Keratinocyte (primary cell): ENCODE data around the gene GPR158. TPM values are rescaled to one million over a fixed set of nuclear protein-coding genes. Genes with fewer than 3 reads are reported as not detected.

Experiments
- DNase-seq: peaks from one replicate; pipeline ENCODE4 v3.0.0-alpha.2; 2011; ENCODE audit warnings: low read depth, missing footprints, low spot score
- FAIRE-seq: peaks from 2 replicates; lab custom pipeline; 2011; peaks lifted over from hg19 to GRCh38; lab: Jason Lieb, UNC
- H2AFZ ChIP-seq: 2 replicates; pipeline ENCODE4 v1.6.0; 2012; ENCODE audit warnings: low read length, control low read depth, inconsistent platforms; ENCODE audit not compliant: control insufficient read depth
- H3K27ac ChIP-seq: 2 replicates; pipeline ENCODE4 v1.5.1; 2011; ENCODE audit warnings: low read length; ENCODE audit not compliant: control insufficient read depth, insufficient read depth
- H3K27me3 ChIP-seq: 3 replicates; pipeline ENCODE4 v1.6.0; 2011; ENCODE audit warnings: low read length; ENCODE audit not compliant: control insufficient read depth, insufficient read depth; ENCODE audit errors: extremely low read depth
- H3K36me3 ChIP-seq, 2 experiments: 2 replicates in 1 of 2; 3 replicates in 1 of 2; pipeline ENCODE4 v1.5.1; 2011; ENCODE audit warnings: low read length in 2 of 2, mild to moderate bottlenecking in 1 of 2; ENCODE audit not compliant: control insufficient read depth in 2 of 2, insufficient read depth in 2 of 2; ENCODE audit errors: extremely low read depth in 1 of 2
- H3K4me1 ChIP-seq: 3 replicates; pipeline ENCODE4 v1.5.1; 2011; ENCODE audit warnings: low read length; ENCODE audit not compliant: control insufficient read depth, insufficient read depth; ENCODE audit errors: extremely low read depth
- H3K4me2 ChIP-seq: 3 replicates; pipeline ENCODE4 v1.6.0; 2011; ENCODE audit warnings: low read depth, low read length; ENCODE audit not compliant: control insufficient read depth, insufficient read depth; ENCODE audit errors: extremely low read depth
- H3K4me3 ChIP-seq, 3 experiments: fragments of 200-600 bp in 1 of 3; sonication (generic) in 1 of 3; 2 replicates in 2 of 3; 3 replicates in 1 of 3; pipeline ENCODE4 v1.5.1; 2011 to 2016; ENCODE audit warnings: low read length in 3 of 3, mild to moderate bottlenecking in 3 of 3, control low read depth in 2 of 3, inconsistent platforms in 1 of 3, low read depth in 1 of 3, mixed read lengths in 1 of 3, mixed run types in 1 of 3, moderate library complexity in 1 of 3; ENCODE audit not compliant: control insufficient read depth in 2 of 3, insufficient read depth in 2 of 3; ENCODE audit errors: extremely low read depth in 1 of 3
- H3K79me2 ChIP-seq: 2 replicates; pipeline ENCODE4 v1.6.0; 2012; ENCODE audit warnings: low read length; ENCODE audit not compliant: control insufficient read depth, insufficient read depth
- H3K9ac ChIP-seq: 3 replicates; pipeline ENCODE4 v1.6.0; 2011; ENCODE audit warnings: low read length; ENCODE audit not compliant: control insufficient read depth, insufficient read depth; ENCODE audit errors: extremely low read depth
- H3K9me1 ChIP-seq: 3 replicates; pipeline ENCODE4 v1.6.0; 2011; ENCODE audit warnings: low read length; ENCODE audit not compliant: control insufficient read depth, insufficient read depth; ENCODE audit errors: extremely low read depth
- H3K9me3 ChIP-seq: 2 replicates; pipeline ENCODE4 v1.5.1; 2012; ENCODE audit warnings: low read depth, low read length; ENCODE audit not compliant: control insufficient read depth
- H4K20me1 ChIP-seq: 3 replicates; pipeline ENCODE4 v1.6.0; 2011; ENCODE audit warnings: low read length; ENCODE audit not compliant: control insufficient read depth, insufficient read depth; ENCODE audit errors: extremely low read depth
- CTCF ChIP-seq, 3 experiments: IDR thresholded peaks in 1 of 3; conservative IDR thresholded peaks in 1 of 3; optimal IDR thresholded peaks in 1 of 3; 2 replicates in 2 of 3; 3 replicates in 1 of 3; pipeline versions ENCODE3 to v1.5.1; 2011; ENCODE audit warnings: low read length in 3 of 3, mild to moderate bottlenecking in 3 of 3, moderate library complexity in 2 of 3, control low read depth in 1 of 3, inconsistent platforms in 1 of 3; ENCODE audit not compliant: insufficient read depth in 2 of 3; ENCODE audit errors: extremely low read depth in 1 of 3
- EZH2 ChIP-seq: IDR thresholded peaks from one replicate; pipeline ENCODE4 v1.6.1; 2012; ENCODE audit warnings: inconsistent platforms, mild to moderate bottlenecking, low read length, moderate library complexity
- dilution Hi-C: fragments of 300-500 bp; cut with MboI; formaldehyde crosslinking; loops from one replicate; pipeline ENCODE4 v1.7.0; 2020; ENCODE audit warnings: low sequenced_read_pairs; ENCODE audit not compliant: extremely low pct_ligation_motif_present
- polyA plus RNA-seq, 5 experiments: library from polyadenylated mRNA; depleted of rRNA in 3 of 5; stranded (reverse) in 3 of 5; stranded (forward) in 1 of 5; unstranded in 1 of 5; fragments of >200 nt; gene quantifications; 1 replicate in 1 of 5; 2 replicates in 3 of 5; 3 replicates in 1 of 5; pipeline versions ENCODE4 v1.2.1 to v1.2.3, GENCODE V29; 2011 to 2012; ENCODE audit warnings: missing spikeins in 2 of 5, low read depth in 1 of 5, low replicate concordance in 1 of 5

The GPR158 gene
- polyA plus RNA-seq, 1 donor (not counting 4 experiments of a cell fraction or from before 2014, with no cell fraction given): not detected

GRCh38 chr10:25614652-25615051, 439.9 kb downstream of the GPR158 start:
- H3K27ac ChIP-seq: no peak overlapping the region
- no peaks in the 10 kb centered on the region for H4K20me1 ChIP-seq
- FAIRE-seq (no peak), DNase-seq (no peak)
- no peak overlapping the region for H3K9ac ChIP-seq
- no peak overlapping the region for H3K4me2 ChIP-seq
- no peak overlapping the region for H2AFZ ChIP-seq
- no peaks in the 10 kb centered on the region for H3K79me2 ChIP-seq
- H3K4me1 ChIP-seq: no peaks in the 10 kb centered on the region
- no peaks in the 10 kb centered on the region for H3K36me3 ChIP-seq
- no peaks in the 10 kb centered on the region for H3K9me3 ChIP-seq
- no peaks in the 10 kb centered on the region for H3K9me1 ChIP-seq
- H3K4me3 ChIP-seq: no peak overlapping the region
- H3K27me3 ChIP-seq: no peaks in the 10 kb centered on the region
- dilution Hi-C loops: no loop called here
- TF ChIP-seq EZH2 (no peak), CTCF (optimal IDR thresholded peaks at IDR 0.05 in 1 of 3, IDR thresholded peaks at IDR 0.05 in 1 of 3, conservative IDR thresholded peaks at IDR 0.05 in 1 of 3; ENCODE audit: extremely low read depth in 1 of 3, insufficient read depth in 2 of 3, low read length in 3 of 3) (no peak)

- Histone ChIP-seq H3K79me2 (no peaks in the 10 kb centered on the region), H4K20me1 (no peaks in the 10 kb centered on the region), H3K4me2 (no peak overlapping the region), H3K9me1 (no peaks in the 10 kb centered on the region), H3K9ac (no peak overlapping the region), H3K36me3 (no peaks in the 10 kb centered on the region), H3K9me3 (no peaks in the 10 kb centered on the region), H2AFZ (no peak overlapping the region), H3K4me3 (no peak overlapping the region), H3K27ac (no peak overlapping the region), H3K4me1 (no peaks in the 10 kb centered on the region), H3K27me3 (no peaks in the 10 kb centered on the region)
- TF ChIP-seq CTCF (optimal IDR thresholded peaks at IDR 0.05 in 1 of 3, IDR thresholded peaks at IDR 0.05 in 1 of 3, conservative IDR thresholded peaks at IDR 0.05 in 1 of 3; ENCODE audit: extremely low read depth in 1 of 3, insufficient read depth in 2 of 3, low read length in 3 of 3): no peak
- TF ChIP-seq EZH2: no peak
- FAIRE-seq: no peak
- dilution Hi-C loops: no loop called here
- no peak for DNase-seq
Observed at GRCh38 chr10:25615926-25616325, 441.1 kb downstream of the GPR158 start.
